IMR-90 (cell line): ENCODE results near the gene PPDPF. TPM values are rescaled to one million over a fixed set of nuclear protein-coding genes. Genes with fewer than 3 reads are reported as not detected.

Experiments used
- ELK1 ChIP-seq: fragments of 150-350 bp; IDR thresholded peaks from 2 replicates; pipeline ENCODE4 v1.6.1; 2016; ENCODE audit warnings: low read depth, mild to moderate bottlenecking, low read length, moderate library complexity, borderline replicate concordance
- MAFK ChIP-seq: IDR thresholded peaks from 2 replicates; pipeline ENCODE4 v1.6.1; 2012; ENCODE audit warnings: low read depth, low read length, improper control_type of control experiment
- MAZ ChIP-seq: IDR thresholded peaks from 2 replicates; pipeline ENCODE4 v1.6.1; 2012; ENCODE audit warnings: low read depth, mild to moderate bottlenecking, low read length, improper control_type of control experiment, moderate library complexity, borderline replicate concordance
- RAD21 ChIP-seq: IDR thresholded peaks from 2 replicates; pipeline ENCODE4 v1.6.1; 2012; ENCODE audit warnings: low read length, improper control_type of control experiment
- polyA plus RNA-seq, 3 experiments: library from polyadenylated mRNA; depleted of rRNA; stranded (reverse); fragments of >200 nt; gene quantifications; 2 replicates each; pipeline ENCODE4 v1.2.3, GENCODE V29; 2012; ENCODE audit warnings: low replicate concordance in 1 of 3
- total RNA-seq: library from RNA; depleted of rRNA; stranded (reverse); fragments of >200 nt; gene quantifications from 2 replicates; pipeline ENCODE4 v1.2.3, GENCODE V29; 2012

PPDPF gene
- total and polyA plus RNA-seq, 2 of the 4 experiments (the other 2 are of a cell fraction), result 12.9 to 171 TPM

GRCh38 chr20:63536241-63536977, 15.8 kb downstream of the PPDPF start (continued):
- TF ChIP-seq ELK1 (no peak), MAFK (no peak), RAD21 (no peak), MAZ (no peak)
